NCI-H774 (cell line): Measurements from ENCODE around the gene NALCN.

Experiments
- DNase-seq: peaks from one replicate; lab custom pipeline; 2025; lab: John Stamatoyannopoulos, UW

NALCN gene

GRCh38 chr13:101416181-101417042, at the start of gene NALCN:
Gene NALCN, minus strand, starts transcription at chr13:101416508. Its CDS starts 17,382 bp downstream, at chr13:101399126.
- no peak for DNase-seq

- DNase-seq: no peak
These were observed 49.6 kb upstream of the NALCN start for GRCh38 chr13:101465877-101466276.

GRCh38 chr13:101457176-101457575, 40.9 kb upstream of the NALCN start:
- no peak for DNase-seq

- no peak for DNase-seq
These were observed 39.6 kb upstream of the NALCN start for GRCh38 chr13:101455863-101456262.

- no peak for DNase-seq
These were observed 38.5 kb upstream of the NALCN start for GRCh38 chr13:101454767-101455166.

GRCh38 chr13:101453784-101454201, 37.5 kb upstream of the NALCN start:
- DNase-seq: no peak

GRCh38 chr13:101452519-101453485, 36.5 kb upstream of the NALCN start, which contains the start of gene ITGBL1:
Gene ITGBL1, plus strand, starts transcription at chr13:101452675. Its CDS starts 159 bp downstream, at chr13:101452834.
- DNase-seq: no peak

- DNase-seq: no peak
These were observed 35.3 kb upstream of the NALCN start for GRCh38 chr13:101451641-101452040.

- DNase-seq: no peak
These were observed 34.4 kb upstream of the NALCN start for GRCh38 chr13:101450749-101451130.

- DNase-seq: no peak
These were observed 33.8 kb upstream of the NALCN start for GRCh38 chr13:101449790-101450748.

GRCh38 chr13:101447852-101448251, 31.5 kb upstream of the NALCN start:
- DNase-seq: no peak

- DNase-seq: no peak
These were observed 18.2 kb upstream of the NALCN start for GRCh38 chr13:101434486-101434885.

- DNase-seq: no peak
These were observed 17.6 kb upstream of the NALCN start for GRCh38 chr13:101433895-101434294.

GRCh38 chr13:101429733-101430132, 13.4 kb upstream of the NALCN start:
- DNase-seq: no peak

GRCh38 chr13:101425623-101426022, 9.3 kb upstream of the NALCN start:
- no peak for DNase-seq

GRCh38 chr13:101425156-101425471, 8.8 kb upstream of the NALCN start:
- no peak for DNase-seq

GRCh38 chr13:101424381-101425155, 8.3 kb upstream of the NALCN start:
- no peak for DNase-seq

GRCh38 chr13:101423872-101424271, 7.6 kb upstream of the NALCN start:
- no peak for DNase-seq

- DNase-seq: no peak
These were observed 1.2 kb upstream of the NALCN start for GRCh38 chr13:101417501-101417900.

GRCh38 chr13:101417043-101417406, 717 bp upstream of the NALCN start:
- no peak for DNase-seq
